Body of pancreas (tissue), 4 donors: ENCODE results near the gene CFAP52.

ENCODE experiments used
- POLR2A ChIP-seq, 3 donors: fragments of 450-650 bp; IDR thresholded peaks; one replicate each; pipeline ENCODE4 v1.6.1; 2016; ENCODE audit warnings: antibody characterized with exemption in 3 of 3, mild to moderate bottlenecking in 2 of 3
- TF ChIP-seq, protein P1 (sequence below), 7 experiments: fragments of 450-650 bp in 4 of 7; fragments of 200-600 bp in 3 of 7; sonication (generic) in 3 of 7; IDR thresholded peaks; one replicate each; pipeline ENCODE4 v1.5.1; 2016 to 2019; ENCODE audit warnings: antibody characterized with exemption in 7 of 7

DNA sequence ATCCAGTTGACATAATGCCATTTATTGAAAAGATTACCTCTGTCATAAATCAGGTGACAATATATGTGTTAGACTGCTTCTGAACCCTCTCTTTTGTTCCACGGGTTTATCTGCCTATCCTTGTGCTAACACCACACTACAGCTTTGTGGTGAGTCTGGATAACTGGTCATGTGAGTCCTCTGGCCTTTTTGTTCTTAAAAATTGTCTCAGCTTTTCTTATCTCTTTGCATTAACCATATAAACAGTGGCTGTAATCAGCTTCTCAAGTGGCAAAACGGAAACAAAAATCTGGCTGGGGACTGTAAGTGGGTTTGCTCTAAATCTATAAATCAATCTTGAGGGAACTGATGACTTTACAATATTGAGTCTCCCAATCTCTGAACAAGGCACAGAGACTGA lies 45.4 kb upstream of the CFAP52 start:
- TF ChIP-seq POLR2A (IDR thresholded peaks at IDR 0.05), result no peak
- TF ChIP-seq, protein P1, sequence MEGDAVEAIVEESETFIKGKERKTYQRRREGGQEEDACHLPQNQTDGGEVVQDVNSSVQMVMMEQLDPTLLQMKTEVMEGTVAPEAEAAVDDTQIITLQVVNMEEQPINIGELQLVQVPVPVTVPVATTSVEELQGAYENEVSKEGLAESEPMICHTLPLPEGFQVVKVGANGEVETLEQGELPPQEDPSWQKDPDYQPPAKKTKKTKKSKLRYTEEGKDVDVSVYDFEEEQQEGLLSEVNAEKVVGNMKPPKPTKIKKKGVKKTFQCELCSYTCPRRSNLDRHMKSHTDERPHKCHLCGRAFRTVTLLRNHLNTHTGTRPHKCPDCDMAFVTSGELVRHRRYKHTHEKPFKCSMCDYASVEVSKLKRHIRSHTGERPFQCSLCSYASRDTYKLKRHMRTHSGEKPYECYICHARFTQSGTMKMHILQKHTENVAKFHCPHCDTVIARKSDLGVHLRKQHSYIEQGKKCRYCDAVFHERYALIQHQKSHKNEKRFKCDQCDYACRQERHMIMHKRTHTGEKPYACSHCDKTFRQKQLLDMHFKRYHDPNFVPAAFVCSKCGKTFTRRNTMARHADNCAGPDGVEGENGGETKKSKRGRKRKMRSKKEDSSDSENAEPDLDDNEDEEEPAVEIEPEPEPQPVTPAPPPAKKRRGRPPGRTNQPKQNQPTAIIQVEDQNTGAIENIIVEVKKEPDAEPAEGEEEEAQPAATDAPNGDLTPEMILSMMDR (IDR thresholded peaks at IDR 0.05), result no peak
